Kidney (tissue), 14 donors: Measurements from ENCODE around the gene SLC2A5. TPM values are rescaled to one million over a fixed set of nuclear protein-coding genes. Genes with fewer than 3 reads are reported as not detected.
"Not testable (repeated sequence)": the region's sequence is repeated elsewhere in the genome, so short reads cannot be mapped to it uniquely, and the experiment has no call there.

Experiments used
- DNase-seq, 5 donors: peaks; one replicate each; pipeline ENCODE4 v3.0.0-alpha.2; 2013 to 2020
- FAIRE-seq: peaks from 2 replicates; lab custom pipeline; 2012; peaks lifted over from hg19 to GRCh38; lab: Jason Lieb, UNC
- H3K27ac ChIP-seq, 2 donors: one replicate each; pipeline ENCODE4 v1.7.0; 2013; ENCODE audit warnings: low read depth in 2 of 2, low read length in 2 of 2, inconsistent platforms in 1 of 2
- H3K27me3 ChIP-seq: one replicate; pipeline ENCODE4 v1.7.1; 2013; ENCODE audit warnings: low read length, inconsistent platforms; ENCODE audit not compliant: control insufficient read depth, insufficient read depth
- H3K36me3 ChIP-seq, 3 donors: one replicate each; pipeline versions ENCODE4 v1.7.0 to v1.7.1; 2013; ENCODE audit warnings: low read length in 3 of 3, control low read depth in 1 of 3, inconsistent platforms in 1 of 3; ENCODE audit not compliant: insufficient read depth in 3 of 3, control insufficient read depth in 2 of 3
- H3K4me1 ChIP-seq, 3 donors: one replicate each; pipeline versions ENCODE4 v1.7.0 to v1.7.1; 2013; ENCODE audit warnings: low read length in 3 of 3, inconsistent platforms in 1 of 3, low read depth in 1 of 3; ENCODE audit not compliant: control insufficient read depth in 2 of 3, insufficient read depth in 2 of 3
- H3K4me3 ChIP-seq, 3 donors: one replicate each; pipeline versions ENCODE4 v1.7.0 to v1.8.1; 2013; ENCODE audit warnings: low read length in 3 of 3, control low read depth in 1 of 3, inconsistent platforms in 1 of 3
- H3K9ac ChIP-seq, 3 donors: one replicate each; pipeline versions ENCODE4 v1.7.0 to v1.7.1; 2013; ENCODE audit warnings: low read length in 3 of 3, control low read depth in 1 of 3, inconsistent platforms in 1 of 3
- H3K9me3 ChIP-seq, 3 donors: one replicate each; pipeline versions ENCODE4 v1.7.0 to v1.7.1; 2013; ENCODE audit warnings: low read length in 3 of 3, control low read depth in 1 of 3, inconsistent platforms in 1 of 3; ENCODE audit not compliant: control insufficient read depth in 2 of 3, insufficient read depth in 1 of 3
- CTCF ChIP-seq: IDR thresholded peaks from 3 replicates; pipeline ENCODE4 v1.5.1; 2012; ENCODE audit warnings: mild to moderate bottlenecking, moderate library complexity, borderline replicate concordance; ENCODE audit not compliant: insufficient read depth; ENCODE audit errors: extremely low read depth
- intact Hi-C: fragments of 100-400 bp; cut with DNase I; formaldehyde crosslinking; loops from one replicate; pipeline ENCODE4 v1.11.1; 2022
- polyA plus RNA-seq: library from polyadenylated mRNA; stranded (reverse); fragments of 350-450 nt; fragmentation: Illumina TruSeq; extraction: RNeasy Lipid Tissue Mini Kit (QIAGEN cat#74804); gene quantifications from one replicate; pipeline ENCODE4 v1.2.3, GENCODE V29; 2014; ENCODE audit warnings: low read depth, low replicate concordance; ENCODE audit not compliant: insufficient read depth
- total RNA-seq: library from RNA; stranded (reverse); fragmentation: NEBNext Ultra II Directional; extraction: Animal tissue kit (Norgen Biotek cat#: 25700); gene quantifications from one replicate; pipeline ENCODE4 v1.2.1, GENCODE V29; 2021
- donor health status: control.
- donor health status: control.
- donor health status: control.
- donor health status: control.
- donor health status: control.
- donor health status: DM: yes; HTN: yes; CAD: no.
- donor health status: Normal renal cell carcinoma (clear cell type).

Gene SLC2A5
- total and polyA plus RNA-seq, 2 donors from 2014 or later = 6.4 to 9.0 TPM

- Histone ChIP-seq H3K36me3 (no peaks in the 10 kb centered on the region), H3K27me3 (no peaks in the 10 kb centered on the region), H3K9ac (no peak overlapping the region), H3K4me1 (peaks cover 0 to 2% (median 0%) of the 10 kb centered on the region in 3 donors), H3K9me3 (no peaks in the 10 kb centered on the region), H3K4me3 (no peak overlapping the region), H3K27ac (no peak overlapping the region)
- intact Hi-C loops = no loop called here
- FAIRE-seq = no peak
- peak in 1 of 5 donors; percentile 15 for DNase-seq
- no peak for TF ChIP-seq CTCF
Measured at GRCh38 chr1:9004031-9004699, 65.3 kb downstream of the SLC2A5 start.

GRCh38 chr1:9002215-9002560 is 67.2 kb downstream of the SLC2A5 start:
- H3K9ac ChIP-seq, H3K36me3 ChIP-seq, H3K27ac ChIP-seq, H3K4me3 ChIP-seq, H3K27me3 ChIP-seq, DNase-seq, H3K4me1 ChIP-seq, intact Hi-C loops, H3K9me3 ChIP-seq, FAIRE-seq: not testable (repeated sequence)

- FAIRE-seq, H3K4me3 ChIP-seq, H3K36me3 ChIP-seq, intact Hi-C loops, H3K9me3 ChIP-seq, H3K4me1 ChIP-seq, H3K9ac ChIP-seq, H3K27ac ChIP-seq, H3K27me3 ChIP-seq: not testable (repeated sequence)
- DNase-seq = peak in 3 of 5 donors; percentile 41 to 46 (median 45)
Measured at GRCh38 chr1:9001534-9002214, 67.8 kb downstream of the SLC2A5 start.

GRCh38 chr1:8993962-8994675 is 75.3 kb downstream of the SLC2A5 start:
- H3K27me3 ChIP-seq, H3K27ac ChIP-seq, FAIRE-seq, H3K4me3 ChIP-seq, H3K4me1 ChIP-seq, H3K9ac ChIP-seq, H3K36me3 ChIP-seq, H3K9me3 ChIP-seq: not testable (repeated sequence)
- intact Hi-C loops = loop anchor here (10.0 kb wide), 1 partner anchor 69 kb away; no protein-coding TSS in a partner anchor
- peak in 1 of 5 donors; percentile 10 for DNase-seq
